ACC112 (cell line): Measurements from ENCODE around the gene TTC9.

Experiments used
- H2AFZ ChIP-seq: fragments of 200-600 bp; sonication (generic); one replicate; pipeline ENCODE4 v1.6.0; 2017; ENCODE audit warnings: antibody characterized with exemption, low read length; ENCODE audit not compliant: unreplicated experiment
- H3K27ac ChIP-seq: fragments of 200-600 bp; sonication (generic); 2 replicates; pipeline ENCODE4 v1.5.1; 2014; ENCODE audit warnings: low read depth, mild to moderate bottlenecking, antibody characterized with exemption, low read length, moderate library complexity
- H3K27me3 ChIP-seq: fragments of 200-600 bp; sonication (generic); 2 replicates; pipeline ENCODE4 v1.6.1; 2014; ENCODE audit warnings: mild to moderate bottlenecking, antibody characterized with exemption, low read length, moderate library complexity, mixed read lengths; ENCODE audit not compliant: insufficient read depth
- H3K36me3 ChIP-seq: fragments of 200-600 bp; sonication (generic); 2 replicates; pipeline ENCODE4 v1.6.1; 2016; ENCODE audit warnings: mild to moderate bottlenecking, antibody characterized with exemption, low read length, moderate library complexity, mixed read lengths; ENCODE audit not compliant: insufficient read depth
- H3K4me1 ChIP-seq: fragments of 200-600 bp; sonication (generic); one replicate; pipeline ENCODE4 v1.6.1; 2016; ENCODE audit warnings: low read length, mixed read lengths; ENCODE audit not compliant: insufficient read depth, unreplicated experiment, control insufficient read depth
- H3K4me3 ChIP-seq: fragments of 200-600 bp; sonication (generic); 2 replicates; pipeline ENCODE4 v1.5.1; 2014; ENCODE audit warnings: mild to moderate bottlenecking, low read depth, low read length
- H3K79me2 ChIP-seq: fragments of 200-600 bp; sonication (generic); one replicate; pipeline ENCODE4 v1.6.0; 2016; ENCODE audit warnings: low read length; ENCODE audit not compliant: control insufficient read depth, unreplicated experiment, insufficient read depth

The TTC9 gene

DNA sequence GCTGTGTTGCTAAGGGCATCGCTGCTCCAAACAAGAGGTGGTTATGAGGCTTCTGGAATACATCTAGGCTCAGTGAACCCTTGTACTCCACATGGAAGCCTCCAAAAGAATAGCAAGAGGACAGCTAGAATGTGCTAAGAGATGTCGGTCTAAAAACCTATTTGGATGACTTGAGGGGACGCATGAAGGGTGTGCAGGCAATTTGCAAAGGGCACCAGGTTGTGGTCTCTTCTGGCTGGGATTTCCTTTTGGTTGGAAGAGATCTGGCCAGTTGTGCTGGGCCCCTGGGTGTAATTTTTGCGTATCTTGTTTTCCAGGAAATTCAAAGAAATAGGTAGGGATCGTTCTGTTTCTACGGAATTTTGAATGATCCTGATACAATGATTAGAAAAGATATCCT lies 4.2 kb downstream of the TTC9 start:
- Histone ChIP-seq H3K27ac (no peak overlapping the region), H3K36me3 (no peaks in the 10 kb centered on the region), H3K79me2 (no peaks in the 10 kb centered on the region)

DNA sequence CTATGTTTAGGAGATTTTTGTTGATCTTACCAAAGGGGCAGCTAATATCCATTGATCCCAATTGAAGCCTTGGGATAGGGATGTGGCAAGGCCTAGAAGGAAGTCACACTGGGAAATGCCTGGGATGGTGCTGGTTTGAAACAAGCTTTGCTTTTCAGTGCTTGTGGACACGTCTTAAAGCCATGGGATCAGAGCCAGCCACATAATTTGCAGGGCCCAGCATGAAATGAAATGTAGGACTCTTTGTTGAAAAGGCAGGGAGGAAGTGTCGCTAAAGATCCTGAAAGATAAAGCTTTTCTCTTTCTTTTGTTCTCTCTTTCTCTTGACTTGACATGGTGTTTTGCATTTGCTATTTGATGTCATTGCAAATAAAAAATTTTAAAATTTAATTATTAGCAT lies 5.0 kb downstream of the TTC9 start:
- H3K27ac ChIP-seq: no peak overlapping the region
- peaks cover 75% of the 10 kb centered on the region for H3K27me3 ChIP-seq
- H3K79me2 ChIP-seq: no peaks in the 10 kb centered on the region
- no peaks in the 10 kb centered on the region for H3K4me1 ChIP-seq
- H2AFZ ChIP-seq: no peak overlapping the region
- H3K36me3 ChIP-seq: no peaks in the 10 kb centered on the region
- no peak overlapping the region for H3K4me3 ChIP-seq

More for the DNA sequence above, 4.2 kb downstream of the TTC9 start:
- no peak overlapping the region for H3K4me3 ChIP-seq
- no peaks in the 10 kb centered on the region for H3K4me1 ChIP-seq
- H2AFZ ChIP-seq: no peak overlapping the region
- H3K27me3 ChIP-seq: peaks cover 83% of the 10 kb centered on the region

DNA sequence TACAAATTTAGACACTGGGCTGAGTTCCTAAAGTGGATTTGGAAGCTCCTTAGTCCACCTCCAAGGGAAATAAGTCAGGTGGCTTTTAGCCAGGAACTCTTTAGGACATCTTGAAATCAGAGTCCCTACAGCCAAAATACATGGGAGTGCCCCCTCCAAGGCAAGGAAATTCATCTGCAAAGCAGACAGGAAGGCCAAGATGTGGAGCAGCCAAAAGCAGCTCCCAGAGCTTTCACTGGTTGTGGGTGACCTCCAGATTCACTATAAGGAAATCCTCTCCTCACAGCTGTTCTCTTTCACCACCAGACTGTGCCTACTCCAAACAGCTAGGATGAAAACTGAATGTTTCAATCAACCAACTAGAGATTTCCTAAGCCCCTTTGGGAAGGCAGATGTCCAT lies 6.6 kb downstream of the TTC9 start:
- Histone ChIP-seq H3K4me1 (no peaks in the 10 kb centered on the region), H3K27ac (no peak overlapping the region), H3K4me3 (no peak overlapping the region), H3K36me3 (no peaks in the 10 kb centered on the region), H2AFZ (no peak overlapping the region), H3K27me3 (peaks cover 76% of the 10 kb centered on the region), H3K79me2 (no peaks in the 10 kb centered on the region)

DNA sequence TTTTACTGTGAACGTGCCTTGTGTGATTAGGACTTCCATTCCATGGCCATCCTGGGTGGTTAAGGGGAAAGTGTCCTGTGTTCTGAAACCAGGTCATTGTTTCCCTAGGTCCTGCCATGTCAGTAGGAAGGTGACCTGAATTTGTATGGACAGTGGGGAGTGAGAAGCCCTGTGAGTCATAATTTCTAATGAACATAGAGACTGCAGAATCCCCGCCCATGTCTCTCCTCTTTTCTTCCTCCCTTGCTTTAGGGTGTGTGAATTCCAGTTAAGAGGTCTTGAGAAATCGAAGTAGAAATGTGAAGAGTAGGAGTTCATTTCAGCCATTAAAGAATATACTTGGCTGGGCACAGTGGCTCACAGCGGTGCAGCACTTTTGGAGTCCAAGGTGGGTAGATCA lies 8.1 kb downstream of the TTC9 start:
- Histone ChIP-seq H3K4me3 (no peak overlapping the region), H3K27ac (no peak overlapping the region), H2AFZ (no peak overlapping the region), H3K79me2 (no peaks in the 10 kb centered on the region), H3K27me3 (peaks cover 75% of the 10 kb centered on the region), H3K36me3 (no peaks in the 10 kb centered on the region), H3K4me1 (no peaks in the 10 kb centered on the region)

DNA sequence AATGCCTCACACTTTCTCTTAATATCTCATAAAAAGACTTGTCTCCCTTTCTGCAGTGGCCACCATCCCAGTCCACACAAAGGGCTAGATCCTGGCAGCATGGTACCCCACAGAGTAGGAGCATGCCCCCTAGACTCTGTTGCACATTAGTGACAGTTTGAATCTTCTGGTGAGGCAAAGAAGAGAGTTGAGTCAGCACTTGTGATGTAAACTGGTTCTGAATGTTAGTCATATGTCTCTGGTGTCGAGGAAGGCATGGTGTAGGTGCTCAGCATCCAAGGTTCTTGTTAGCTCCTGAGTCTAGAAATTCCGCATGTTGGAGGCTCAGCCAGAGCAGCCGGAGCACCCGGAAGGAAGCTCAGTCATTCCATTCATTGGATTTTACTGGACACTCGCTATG lies 9.8 kb downstream of the TTC9 start:
- H2AFZ ChIP-seq: no peak overlapping the region
- H3K79me2 ChIP-seq: no peaks in the 10 kb centered on the region
- H3K27me3 ChIP-seq: peaks cover 69% of the 10 kb centered on the region
- H3K27ac ChIP-seq: no peak overlapping the region
- no peaks in the 10 kb centered on the region for H3K4me1 ChIP-seq
- H3K4me3 ChIP-seq: no peak overlapping the region
- H3K36me3 ChIP-seq: no peaks in the 10 kb centered on the region

DNA sequence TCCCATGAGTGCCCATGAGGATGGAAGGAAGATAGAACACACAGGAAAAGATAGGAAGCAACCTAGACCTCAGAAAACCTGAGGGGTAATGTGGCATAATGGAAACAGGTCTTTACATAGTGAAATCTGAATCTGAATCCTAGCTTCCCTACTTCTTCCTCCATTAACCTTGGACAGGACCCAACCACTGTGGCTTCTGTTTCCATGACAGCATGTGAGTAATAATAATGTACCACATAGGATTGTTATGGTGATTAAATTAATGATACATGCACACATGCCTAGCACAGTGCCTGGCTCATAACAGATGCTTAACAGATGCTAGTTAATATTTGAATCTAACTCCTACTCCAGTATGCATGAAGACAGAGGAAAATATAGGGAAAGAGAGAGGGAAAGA lies 11.2 kb downstream of the TTC9 start:
- Histone ChIP-seq H3K79me2 (no peaks in the 10 kb centered on the region), H2AFZ (no peak overlapping the region), H3K27ac (no peak overlapping the region), H3K27me3 (peaks cover 70% of the 10 kb centered on the region), H3K4me1 (no peaks in the 10 kb centered on the region), H3K4me3 (no peak overlapping the region), H3K36me3 (no peaks in the 10 kb centered on the region)

DNA sequence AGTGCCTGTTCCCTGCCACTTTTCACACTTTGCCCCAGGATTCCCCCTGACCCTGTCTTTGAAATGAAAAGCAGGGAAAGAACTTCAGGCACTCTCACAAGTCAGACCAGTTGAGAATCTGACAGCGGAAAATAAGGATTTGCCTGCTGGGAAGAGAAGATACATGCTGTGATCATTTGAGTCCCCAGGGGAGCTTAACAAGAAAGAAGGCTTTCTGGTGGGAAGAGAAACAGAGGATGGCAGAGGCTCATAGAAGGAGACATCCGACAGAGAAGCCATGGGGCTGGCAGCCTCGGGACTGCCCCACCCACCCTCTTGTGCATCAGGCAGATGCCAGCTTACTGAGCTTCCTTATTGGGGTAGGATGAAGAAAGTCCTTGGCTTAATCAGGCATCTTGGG lies 11.9 kb downstream of the TTC9 start:
- no peaks in the 10 kb centered on the region for H3K79me2 ChIP-seq

DNA sequence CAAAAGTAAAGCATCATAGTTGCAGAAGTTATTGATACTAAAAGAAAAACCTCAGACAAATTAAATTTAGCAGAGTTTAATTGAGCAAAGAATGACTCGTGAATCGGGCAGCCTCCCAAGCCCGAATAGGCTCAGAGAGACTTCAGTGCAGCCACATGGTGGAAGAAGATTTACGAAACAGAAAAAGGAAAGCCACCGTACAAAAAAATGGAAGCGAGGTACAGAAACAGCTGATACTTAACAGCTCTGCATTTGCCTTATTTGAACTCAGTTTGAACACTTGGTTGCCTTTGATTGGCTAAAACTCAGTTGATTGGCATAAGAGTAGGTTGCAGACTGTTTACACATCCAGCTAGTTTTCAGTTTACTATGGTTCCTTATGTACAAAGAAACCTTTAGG lies 12.9 kb downstream of the TTC9 start:
- no peaks in the 10 kb centered on the region for H3K4me1 ChIP-seq
- no peak overlapping the region for H3K4me3 ChIP-seq
- H3K27ac ChIP-seq: no peak overlapping the region
- H2AFZ ChIP-seq: no peak overlapping the region
- H3K79me2 ChIP-seq: no peaks in the 10 kb centered on the region
- H3K36me3 ChIP-seq: no peaks in the 10 kb centered on the region
- H3K27me3 ChIP-seq: peaks cover 60% of the 10 kb centered on the region

More for the DNA sequence above, 11.9 kb downstream of the TTC9 start:
- Histone ChIP-seq H3K4me1 (no peaks in the 10 kb centered on the region), H3K4me3 (no peak overlapping the region), H3K36me3 (no peaks in the 10 kb centered on the region), H3K27me3 (peaks cover 66% of the 10 kb centered on the region), H3K27ac (no peak overlapping the region), H2AFZ (no peak overlapping the region)

DNA sequence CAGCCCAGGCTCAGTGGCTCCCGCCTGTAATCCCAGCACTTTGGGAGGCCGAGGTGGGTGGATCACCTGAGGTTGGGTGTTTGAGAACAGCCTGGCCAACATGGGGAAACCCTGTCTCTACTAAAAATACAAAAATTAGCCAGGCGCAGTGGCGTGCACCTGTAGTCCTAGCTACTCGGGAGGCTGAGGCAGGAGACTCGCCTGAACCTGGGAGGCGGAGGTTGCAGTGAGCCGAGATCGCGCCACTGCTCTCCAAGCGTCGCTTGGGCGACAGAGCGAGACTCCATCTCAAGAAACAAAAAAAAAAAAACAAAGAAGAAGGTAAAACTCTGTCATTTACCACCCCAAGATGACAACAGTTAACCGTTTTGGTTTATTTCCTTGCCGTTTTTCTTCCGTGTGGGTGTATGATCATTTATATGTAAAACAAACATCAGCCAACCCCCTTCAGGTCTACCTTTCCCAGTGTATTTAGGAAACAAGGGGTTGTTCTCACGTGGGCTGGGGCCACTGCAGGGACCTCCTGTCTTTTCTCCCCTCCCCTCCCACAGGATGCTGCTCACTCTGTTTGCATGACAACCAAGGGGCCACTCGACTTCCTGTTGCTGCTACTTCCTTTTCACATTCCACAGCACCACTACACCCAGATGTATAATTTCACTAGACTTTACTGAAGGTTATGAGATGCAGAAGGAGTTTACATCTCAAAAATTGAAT lies 13.6 kb downstream of the TTC9 start:
- H3K27me3 ChIP-seq: peaks cover 62% of the 10 kb centered on the region
- H3K27ac ChIP-seq: no peak overlapping the region
- H3K4me3 ChIP-seq: no peak overlapping the region
- no peaks in the 10 kb centered on the region for H3K79me2 ChIP-seq
- no peaks in the 10 kb centered on the region for H3K36me3 ChIP-seq
- H2AFZ ChIP-seq: no peak overlapping the region
- H3K4me1 ChIP-seq: no peaks in the 10 kb centered on the region

DNA sequence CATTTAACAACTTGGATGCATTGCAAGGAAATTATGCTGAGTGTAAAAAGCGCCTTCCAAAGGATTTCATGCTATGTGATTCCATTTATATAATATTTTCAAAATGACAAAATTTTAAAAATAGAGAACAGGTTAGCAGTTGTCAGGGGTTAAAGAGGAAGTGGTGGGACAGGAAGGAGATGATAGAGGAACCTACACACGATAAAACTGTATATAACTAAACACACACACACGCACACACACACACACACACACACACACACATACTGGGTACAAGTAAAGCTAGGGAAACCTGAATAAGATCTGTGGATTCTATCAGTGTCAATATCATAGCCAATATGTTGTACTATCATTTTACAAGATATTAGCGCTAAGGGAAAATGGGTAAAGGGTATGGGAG lies 17.2 kb downstream of the TTC9 start:
- H2AFZ ChIP-seq: no peak overlapping the region
- H3K4me1 ChIP-seq: no peaks in the 10 kb centered on the region
- no peak overlapping the region for H3K4me3 ChIP-seq
- H3K27me3 ChIP-seq: peaks cover 57% of the 10 kb centered on the region
- H3K27ac ChIP-seq: no peak overlapping the region
- no peaks in the 10 kb centered on the region for H3K36me3 ChIP-seq
- H3K79me2 ChIP-seq: no peaks in the 10 kb centered on the region

DNA sequence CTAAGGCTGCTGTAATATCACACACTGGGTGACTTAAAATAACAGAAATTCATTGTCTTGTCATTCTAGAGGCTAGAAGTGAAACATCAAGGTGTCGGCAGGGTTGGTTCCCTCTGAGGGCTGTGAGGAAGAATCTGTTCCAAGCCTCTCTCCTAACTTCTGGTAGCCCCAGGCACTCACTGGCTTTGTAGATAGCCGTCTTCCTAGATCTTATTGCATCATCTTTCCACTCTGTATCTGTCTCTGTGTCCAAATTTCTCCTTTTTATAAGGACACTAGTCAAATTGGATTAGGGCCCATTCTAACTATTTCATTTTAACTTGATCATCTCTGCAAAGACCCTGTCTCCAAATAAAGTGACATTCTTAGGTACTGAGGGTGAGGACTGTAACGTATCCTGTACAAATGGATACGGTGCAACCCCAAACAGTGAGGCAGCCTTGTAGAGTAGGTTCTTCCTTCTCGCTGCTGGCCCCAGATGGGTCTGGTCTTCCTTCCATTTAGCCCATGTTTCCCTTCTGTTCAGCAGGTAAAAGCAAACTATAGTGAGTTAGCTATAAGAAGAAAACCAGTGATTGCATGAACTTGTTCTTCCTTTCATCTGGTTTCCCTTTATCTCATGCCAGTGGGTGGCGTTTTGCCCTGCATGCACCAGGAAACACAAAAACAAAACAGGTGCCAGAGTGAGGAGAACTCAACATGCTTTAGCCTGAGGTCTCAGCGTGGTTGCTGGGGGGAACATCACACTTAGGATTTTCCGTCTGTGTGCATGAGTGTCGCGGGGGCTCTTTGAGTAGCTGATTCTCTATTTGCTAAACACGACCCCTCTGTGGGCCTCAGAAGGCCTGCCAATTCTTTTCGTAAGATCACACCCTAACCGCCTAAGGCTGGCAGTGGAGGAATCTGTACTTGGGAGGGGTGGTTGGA lies 19.5 kb downstream of the TTC9 start:
- peaks cover 44% of the 10 kb centered on the region for H3K27me3 ChIP-seq
- no peaks in the 10 kb centered on the region for H3K4me1 ChIP-seq
- no peaks in the 10 kb centered on the region for H3K79me2 ChIP-seq
- H2AFZ ChIP-seq: no peak overlapping the region
- no peak overlapping the region for H3K4me3 ChIP-seq
- H3K36me3 ChIP-seq: no peaks in the 10 kb centered on the region
- H3K27ac ChIP-seq: no peak overlapping the region
